Stimulated activated CD8-positive, alpha-beta memory T cell treated with anti-CD3 and anti-CD28 coated beads, Interleukin-12 subunit alpha, Interleukin-12 subunit beta, amount 100 ng/mL, for 4 hours (primary cell): Measurements from ENCODE around the gene TTLL10.
"Not testable (repeated sequence)": the region's sequence is repeated elsewhere in the genome, so short reads cannot be mapped to it uniquely, and the experiment has no call there.

ENCODE experiments used
- DNase-seq: peaks from one replicate; pipeline ENCODE4 v3.0.0-alpha.2; 2020; ENCODE audit warnings: low read depth

The TTLL10 gene

DNA sequence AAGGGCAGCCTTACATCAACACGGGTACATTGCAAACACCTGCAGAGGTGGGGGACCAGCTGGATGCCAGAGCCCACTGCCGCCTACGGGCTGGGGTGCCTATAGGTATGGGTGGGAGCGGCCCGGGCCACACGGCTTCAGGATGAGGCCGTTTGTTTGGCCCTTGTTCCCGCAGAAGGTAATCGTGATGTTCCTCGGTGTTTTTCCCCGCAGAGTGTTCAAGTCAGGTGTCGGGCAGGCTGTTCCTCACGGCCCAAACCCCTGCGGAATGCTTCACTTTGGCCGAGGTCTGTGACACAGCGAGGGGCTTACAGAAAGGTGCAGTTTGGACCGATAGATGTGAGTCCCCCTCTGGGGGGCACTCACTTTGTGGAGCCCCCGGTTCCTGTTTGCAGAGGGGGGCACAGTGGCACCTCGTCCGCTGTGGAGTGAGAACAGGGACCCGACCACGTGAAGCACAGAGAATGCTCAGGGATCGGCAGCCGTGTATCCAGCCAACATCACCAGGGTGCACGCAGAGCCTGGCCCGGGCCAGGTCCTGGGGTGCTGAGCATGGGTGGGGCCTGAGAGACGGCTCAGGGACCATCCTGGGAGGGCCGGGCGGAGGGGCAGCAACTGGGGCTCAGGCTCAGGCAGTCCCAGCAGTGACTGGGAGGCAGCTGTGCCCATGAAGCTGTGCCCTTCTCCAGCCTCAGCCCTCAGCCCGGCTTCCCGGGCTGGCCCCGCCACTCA is 453 bp upstream of the TTLL10 start:
- no peak for DNase-seq

DNA sequence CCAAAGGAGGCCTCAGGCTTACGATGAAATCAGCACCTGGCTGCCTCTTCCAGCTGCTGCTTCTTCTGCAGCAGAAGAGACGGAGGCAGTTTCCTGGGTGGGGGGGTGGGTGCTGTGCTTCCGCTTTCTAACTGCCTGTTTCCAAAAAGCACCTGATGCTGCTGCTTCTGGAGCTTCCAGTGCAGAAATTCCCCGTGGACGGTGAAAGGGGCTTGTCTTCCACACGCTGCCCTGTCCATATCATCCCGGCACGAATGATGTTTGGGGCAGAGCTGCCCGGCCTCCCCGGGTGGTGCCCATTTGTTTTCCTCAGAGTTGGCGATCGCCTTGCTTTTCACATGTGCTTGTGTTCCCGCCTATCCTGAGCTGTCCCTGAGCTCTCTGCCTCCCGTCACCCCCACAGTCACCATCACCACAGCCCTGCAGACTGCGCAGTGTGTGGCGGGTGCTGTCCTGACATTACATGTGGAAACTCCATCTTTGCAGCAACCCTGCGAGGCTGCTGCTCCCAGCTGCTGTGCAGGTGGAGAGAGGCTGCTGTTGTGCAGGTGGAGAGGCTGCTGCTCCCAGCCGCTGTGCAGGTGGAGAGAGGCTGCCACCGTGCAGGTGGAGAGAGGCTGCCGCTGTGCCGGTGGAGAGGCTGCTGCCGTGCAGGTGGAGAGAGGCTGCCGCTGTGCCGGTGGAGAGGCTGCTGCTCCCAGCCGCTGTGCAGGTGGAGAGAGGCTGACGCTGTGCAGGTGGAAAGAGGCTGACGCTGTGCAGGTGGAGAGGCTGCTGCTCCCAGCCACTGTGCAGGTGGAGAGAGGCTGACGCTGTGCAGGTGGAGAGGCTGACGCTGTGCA is 1.8 kb downstream of the TTLL10 start:
- DNase-seq, result no peak

DNA sequence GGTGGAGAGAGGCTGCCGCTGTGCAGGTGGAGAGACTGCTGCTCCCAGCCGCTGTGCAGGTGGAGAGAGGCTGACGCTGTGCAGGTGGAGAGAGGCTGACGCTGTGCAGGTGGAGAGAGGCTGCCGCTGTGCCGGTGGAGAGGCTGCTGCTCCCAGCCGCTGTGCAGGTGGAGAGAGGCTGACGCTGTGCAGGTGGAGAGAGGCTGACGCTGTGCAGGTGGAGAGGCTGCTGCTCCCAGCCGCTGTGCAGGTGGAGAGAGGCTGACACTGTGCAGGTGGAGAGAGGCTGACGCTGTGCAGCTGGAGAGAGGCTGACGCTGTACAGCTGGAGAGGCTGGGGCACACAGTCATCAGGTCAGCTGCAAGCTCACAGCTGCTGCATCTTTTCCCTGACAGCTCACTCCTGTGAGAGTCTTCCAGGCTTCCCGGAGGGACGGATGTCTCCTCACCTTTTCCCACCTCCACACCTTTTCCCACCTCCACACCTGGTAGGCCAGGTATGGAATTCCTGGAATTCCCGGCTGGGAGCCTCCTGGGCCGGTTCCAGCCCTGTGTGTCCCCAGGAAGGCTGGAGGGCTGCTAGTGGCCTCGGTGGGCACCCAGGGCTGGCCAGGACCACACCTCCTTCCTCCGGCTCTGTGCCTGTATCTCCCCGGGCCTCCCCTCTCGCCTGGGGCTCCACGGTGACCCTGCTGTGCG is 2.5 kb downstream of the TTLL10 start:
- DNase-seq, result not testable (repeated sequence)

DNA sequence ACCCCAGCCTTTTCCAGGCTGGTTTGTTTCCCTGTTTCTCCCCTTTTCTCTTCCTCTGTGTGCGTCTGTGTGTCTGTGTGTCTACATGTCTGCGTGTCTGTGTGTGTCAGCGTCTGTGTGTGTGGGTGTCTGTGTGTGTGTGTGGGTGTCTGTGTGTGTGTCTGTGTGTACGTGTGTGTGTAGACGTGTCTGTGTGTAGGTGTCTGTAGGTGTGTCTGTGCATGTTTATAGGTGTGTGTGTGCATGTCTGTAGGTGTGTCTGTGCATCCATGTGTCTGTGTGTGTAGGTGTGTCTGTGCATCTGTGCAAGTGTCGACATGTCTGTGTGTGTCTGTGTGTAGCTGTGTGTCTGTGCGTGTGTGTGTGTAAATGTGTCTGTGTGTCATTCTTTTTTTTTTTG is 3.3 kb downstream of the TTLL10 start:
- DNase-seq, result no peak

DNA sequence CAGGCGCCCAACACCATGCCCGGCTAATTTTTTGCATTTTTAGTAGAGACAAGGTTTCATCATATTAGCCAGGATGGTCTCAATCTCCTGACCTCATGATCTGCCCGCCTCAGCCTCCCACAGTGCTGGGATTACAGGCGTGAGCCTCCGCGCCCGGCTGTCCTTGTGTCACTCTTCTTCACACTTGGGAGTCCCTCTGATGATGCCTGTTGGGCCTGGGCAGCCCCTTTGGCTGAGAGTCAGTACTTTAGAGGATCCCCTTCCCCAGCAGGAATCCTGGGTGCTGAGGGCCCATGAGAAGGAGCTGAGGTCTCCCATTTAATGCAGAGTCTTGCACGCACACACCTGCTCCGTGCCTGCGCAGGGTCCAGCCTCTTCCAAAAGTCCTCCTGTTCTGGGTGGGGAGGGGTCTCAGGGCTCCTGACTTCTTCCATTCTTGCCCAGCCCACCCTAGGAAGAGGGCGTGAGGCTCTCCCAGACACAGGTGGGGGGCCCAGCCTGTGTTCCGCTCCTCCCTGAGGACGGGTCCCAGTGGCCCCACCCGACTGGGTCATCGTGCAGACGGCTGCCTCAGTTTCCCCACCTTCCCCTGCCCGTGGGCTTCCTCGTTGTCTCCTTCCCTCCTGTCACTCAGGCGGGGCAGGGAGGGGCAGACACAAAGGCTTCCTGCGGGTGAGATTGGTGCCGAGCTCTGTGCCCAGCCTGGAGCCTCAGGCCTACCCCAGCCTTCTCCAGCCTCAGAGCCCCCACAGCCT is 3.9 kb downstream of the TTLL10 start:
- DNase-seq, result no peak

DNA sequence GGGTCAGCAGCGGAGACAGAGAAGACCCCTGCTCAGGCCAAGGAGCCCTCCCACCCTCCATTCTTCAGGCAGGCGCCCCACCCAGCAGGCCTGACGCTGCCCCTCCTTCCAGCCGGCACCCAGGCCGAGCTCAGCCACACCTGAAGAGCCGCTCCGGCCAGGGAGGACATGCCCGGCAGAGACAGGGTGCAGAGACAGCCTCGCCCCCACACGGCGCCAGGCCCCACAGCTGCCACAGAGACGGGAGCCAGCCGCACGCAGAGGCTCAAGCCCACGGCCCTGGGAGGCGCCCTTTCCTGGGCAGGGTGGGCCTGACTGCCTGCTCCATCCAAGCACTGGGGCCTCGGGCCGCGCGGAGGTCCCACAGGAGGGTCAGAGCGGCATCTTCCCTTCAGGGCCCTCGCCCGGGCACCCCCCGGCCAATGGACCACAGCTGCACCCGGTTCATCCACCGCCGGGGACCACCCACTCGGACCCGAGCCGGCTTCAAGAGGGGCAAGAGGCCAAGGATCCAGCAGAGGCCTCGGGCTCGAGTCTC is 5.2 kb downstream of the TTLL10 start:
- no peak for DNase-seq

DNA sequence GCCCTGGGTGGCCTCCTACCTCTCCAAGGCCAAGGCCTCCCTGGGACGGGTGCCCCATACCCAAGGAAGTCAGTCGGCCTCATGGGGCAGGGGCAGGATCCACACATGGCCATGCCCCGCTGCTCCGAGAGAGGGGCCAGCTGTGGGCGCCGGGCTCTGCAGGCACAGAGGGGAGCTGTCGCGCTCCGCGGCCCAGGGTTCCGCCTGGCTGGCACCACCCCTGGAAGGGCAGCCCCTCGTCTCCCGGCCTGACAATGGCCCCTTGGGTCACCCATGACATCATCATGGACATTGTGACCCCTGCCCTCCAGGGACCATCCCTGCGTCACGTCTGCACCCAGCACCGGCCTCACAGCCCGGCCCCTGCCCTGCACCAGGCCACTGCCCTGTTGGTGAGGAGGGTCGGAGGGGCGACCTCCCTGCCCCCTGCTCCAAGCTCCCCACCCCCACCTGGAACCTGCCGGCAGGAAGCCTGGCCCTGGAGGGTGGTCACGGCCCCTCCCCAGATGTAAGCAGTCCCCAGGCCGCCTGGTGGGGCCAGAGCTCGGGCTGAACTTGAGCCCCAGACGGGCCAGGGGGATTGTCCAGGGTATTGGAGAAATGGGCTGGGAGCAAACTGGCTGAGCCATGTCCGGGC is 5.8 kb downstream of the TTLL10 start:
- no peak for DNase-seq

DNA sequence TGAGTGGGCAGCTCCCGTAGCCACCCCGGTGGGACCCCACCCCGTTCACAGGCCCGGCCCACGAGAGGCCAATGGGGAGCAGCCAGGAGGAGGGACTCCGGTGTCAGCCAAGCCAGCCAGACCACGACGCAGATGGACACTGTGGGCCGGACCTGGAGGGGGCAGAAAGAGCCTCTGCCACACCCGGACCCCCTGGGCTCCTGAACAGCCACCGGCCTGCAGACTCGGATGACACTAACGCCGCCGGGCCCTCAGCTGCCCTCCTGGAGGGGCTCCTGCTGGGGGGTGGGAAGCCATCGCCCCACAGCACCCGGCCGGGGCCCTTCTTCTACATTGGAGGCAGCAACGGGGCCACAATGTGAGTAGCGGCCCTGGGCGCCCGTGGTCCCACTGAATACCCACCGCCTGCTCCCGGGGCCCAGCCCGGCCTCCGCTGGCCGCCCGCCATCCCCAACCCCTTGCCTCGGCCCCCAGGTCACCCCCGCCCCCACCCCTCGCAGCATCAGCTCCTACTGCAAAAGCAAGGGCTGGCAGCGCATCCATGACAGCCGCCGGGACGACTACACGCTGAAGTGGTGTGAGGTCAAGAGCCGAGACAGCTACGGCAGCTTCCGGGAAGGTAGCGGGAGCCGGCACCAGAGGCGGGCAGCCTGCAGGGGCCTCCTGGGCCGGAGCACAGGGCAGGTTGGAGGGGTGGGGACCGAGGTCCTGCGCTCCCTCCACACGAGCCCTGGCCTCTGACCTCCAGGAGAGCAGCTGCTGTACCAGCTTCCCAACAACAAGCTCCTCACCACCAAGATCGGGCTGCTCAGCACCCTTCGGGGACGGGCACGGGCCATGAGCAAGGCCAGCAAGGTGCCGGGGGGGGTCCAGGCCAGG is 6.5 kb downstream of the TTLL10 start:
- DNase-seq, result no peak

DNA sequence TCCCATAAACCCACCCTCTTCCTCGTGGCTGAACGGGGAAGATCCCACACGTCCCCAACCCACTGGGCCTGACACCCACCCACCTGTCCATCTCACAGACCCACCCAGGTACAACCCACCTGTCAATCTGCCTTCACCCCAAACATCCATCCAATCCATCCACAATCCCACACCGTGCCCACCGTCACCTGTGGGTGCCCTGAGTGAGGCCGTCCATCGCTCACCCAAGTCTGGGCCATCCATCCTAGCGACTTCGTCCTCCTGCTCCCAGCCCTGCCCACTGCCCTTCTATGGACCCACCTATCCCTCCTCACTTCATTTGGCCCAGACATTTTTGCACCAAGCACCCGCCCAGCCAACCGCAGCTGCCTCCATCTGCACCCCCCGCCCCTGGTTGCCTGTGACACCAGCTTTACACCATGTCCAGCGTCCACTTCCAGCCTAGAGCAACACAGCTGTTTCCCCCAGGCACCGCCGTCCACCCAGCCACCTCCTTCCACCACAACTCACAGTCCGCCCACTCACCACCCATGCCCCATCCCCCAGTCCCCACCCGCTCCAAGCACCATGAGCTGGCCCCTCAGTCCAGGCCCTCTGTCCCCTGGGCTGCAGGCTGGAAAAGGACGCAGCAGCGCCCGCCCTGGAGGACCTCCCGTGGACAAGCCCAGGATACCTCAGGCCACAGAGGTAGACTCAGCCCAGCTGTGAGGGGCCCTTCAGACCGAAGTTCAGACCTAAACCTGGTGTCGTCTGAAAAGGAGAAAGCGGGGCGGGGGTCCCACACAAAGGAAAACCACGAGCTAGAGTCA is 7.7 kb downstream of the TTLL10 start:
- DNase-seq, result no peak

DNA sequence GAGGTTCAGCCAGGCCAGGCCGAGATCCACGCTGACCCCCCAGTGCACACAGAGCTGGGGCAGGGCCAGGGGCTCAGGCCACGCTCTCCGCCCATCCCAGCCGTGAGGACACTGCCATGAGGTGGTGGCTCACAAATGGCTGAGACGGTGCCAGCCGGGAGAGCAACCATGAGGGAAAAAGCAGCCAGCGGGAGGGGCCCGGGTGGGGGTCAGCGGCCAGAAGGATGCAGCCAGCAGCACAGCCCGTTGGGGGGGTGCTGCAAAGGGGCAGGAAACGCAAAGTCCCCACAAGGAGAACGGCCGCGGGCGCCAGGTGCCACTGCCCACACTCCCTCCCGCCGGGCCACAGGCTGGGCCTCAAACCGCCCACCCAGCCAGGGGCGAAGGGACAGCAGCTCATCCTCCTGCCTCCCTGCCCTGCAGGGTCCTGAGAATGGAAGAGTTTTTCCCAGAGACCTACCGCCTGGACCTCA is 8.3 kb downstream of the TTLL10 start:
- DNase-seq, result no peak

DNA sequence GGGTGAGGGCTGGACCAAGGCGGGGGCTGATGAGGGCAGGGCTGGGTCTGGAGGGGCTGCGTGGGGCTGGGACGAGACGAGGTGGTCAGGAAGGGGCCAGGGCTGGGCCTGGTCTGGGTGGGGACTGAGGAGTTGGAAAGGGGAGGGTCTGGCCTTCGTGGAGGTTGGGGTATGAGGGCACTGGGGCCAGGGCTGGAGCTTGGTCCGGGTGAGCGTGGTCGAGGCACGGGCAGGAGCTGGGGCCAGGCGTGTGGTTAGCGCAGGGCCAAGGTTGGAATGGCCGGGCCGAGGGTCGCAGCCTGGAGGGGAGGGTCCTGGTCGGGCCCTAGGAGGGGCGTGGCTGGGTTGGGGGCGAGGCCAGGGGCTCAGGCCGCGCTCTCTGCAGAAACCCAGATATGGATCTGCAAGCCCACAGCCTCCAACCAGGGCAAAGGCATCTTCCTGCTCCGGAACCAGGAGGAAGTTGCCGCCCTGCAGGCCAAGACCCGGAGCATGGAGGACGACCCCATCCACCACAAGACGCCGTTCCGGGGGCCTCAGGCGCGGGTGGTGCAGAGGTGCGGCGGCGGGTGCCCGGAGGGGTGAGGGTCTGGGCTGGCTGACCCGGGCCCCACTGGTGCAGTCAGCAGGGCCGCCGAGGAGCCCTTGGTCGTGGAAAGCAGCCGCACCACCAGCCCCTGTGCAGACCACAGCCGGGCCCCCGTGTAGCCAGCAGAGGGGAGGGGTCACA is 9.0 kb downstream of the TTLL10 start:
- DNase-seq, result no peak

DNA sequence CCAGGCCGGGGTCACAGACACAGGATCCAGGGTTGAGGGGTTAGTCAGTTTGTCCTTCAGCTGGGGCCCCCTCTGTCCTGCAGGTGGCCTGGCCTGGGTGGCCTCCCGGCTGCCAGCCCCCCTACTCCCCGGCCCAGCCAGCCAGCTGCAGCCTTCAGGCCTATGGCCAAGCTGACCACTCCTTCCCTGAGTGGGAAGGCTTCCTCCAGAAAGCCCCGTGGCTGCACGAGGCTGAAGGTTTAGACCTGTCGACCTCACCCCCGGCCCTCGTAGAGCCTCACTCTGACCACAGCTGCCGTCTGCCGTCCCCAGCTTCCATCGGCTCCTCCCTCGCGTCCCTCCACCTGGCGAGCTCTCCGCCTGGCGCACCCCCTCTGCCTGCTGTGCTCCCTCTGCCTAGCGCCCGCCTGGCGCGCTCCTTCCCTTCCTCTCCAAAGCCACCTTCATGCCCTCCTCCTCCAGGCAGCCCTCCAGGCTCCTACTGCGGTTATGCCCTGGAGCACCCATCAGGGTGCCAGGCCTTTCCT is 9.6 kb downstream of the TTLL10 start:
- DNase-seq, result no peak

DNA sequence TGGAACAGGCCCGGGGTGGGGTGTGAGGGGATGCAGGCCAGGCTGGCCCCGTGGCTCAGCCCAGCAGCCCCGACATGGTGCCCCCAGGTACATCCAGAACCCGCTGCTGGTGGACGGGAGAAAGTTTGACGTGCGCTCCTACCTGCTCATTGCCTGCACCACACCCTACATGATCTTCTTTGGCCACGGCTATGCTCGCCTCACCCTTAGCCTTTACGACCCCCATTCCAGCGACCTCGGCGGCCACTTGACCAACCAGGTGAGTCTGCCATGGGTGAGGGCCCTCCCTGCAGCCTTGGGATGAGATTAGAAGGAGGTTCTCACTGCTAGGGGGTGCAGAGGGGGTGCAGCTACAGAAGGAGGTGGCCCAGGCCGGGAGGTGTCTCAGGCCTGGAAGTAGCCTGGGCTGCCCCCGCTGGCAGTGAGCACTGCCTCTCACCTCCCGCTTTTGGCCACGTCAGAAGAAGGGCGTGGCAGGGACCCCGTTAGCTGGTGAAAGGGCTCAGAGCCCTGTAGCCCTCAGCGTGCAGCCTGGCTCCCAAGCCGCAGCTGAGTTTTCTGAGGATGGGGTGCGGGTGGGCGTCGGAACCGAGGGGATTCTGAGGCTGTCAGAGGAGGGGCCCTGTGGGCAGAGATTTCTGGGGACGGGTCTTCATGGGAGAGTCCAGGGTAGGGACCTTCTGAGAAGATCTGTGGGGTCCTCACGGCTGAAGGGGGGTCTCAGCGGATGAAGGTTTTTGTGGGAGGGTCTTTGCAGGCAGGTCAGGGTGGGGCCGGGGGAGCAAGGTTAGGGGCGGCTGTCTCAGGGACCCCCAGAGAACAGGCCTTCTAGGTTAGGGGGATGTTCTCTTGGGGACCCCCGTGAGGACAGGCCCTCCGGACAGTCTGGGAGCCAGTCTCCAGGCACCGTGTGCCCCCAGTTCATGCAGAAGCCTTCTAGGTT is 10.4 kb downstream of the TTLL10 start:
- no peak for DNase-seq

DNA sequence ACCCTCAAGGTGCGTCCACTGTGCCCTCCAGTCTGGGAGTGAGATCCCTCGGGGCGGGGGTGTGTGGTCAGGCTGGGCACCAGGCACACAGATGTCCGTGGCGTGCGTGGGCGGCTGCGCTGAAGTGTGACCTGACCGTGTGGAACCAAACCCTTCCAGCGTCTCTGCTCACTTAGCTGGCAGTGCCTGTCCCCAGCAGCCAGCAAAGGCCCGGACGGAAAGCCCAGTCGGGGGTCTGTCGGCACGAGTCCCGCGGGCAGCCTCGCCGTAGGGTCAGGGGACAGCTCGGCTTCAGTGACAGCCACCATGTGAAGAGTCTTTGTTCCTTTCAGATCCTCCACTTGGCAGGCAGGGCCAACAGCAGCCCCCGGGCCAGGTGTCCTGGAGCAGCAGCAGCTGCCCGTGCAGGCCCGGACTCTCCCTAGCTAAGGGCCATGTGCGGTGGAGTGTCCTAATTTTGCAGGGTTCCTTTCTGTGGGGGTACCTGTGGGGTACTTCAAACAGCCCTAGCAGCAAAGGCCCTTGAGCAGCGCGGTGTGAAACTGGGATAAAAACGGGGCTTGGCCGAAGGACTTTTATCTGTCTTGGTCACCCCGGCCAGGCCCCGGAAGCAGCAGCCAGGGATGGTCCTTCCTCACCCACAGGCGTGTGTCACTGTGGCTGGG is 11.6 kb downstream of the TTLL10 start:
- DNase-seq, result no peak

DNA sequence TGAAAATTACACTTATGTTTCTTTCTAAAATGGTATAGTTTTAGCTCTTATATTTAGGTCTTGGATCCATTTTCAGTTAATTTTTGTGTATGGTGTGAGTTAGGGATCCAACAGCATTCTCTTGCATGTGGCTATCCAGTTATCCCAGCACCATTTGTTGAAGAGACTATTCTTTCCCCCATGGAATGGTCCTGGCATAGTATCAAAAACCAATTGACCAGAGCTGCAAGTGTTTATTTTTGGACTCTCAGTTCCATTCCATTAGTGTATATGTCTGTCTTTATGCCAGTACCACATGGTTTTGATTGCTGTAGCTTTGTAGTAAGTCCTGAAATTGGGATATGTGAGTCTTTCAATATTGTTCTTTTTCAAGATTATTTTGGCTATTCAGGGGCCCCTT is 14.3 kb downstream of the TTLL10 start:
- no peak for DNase-seq

DNA sequence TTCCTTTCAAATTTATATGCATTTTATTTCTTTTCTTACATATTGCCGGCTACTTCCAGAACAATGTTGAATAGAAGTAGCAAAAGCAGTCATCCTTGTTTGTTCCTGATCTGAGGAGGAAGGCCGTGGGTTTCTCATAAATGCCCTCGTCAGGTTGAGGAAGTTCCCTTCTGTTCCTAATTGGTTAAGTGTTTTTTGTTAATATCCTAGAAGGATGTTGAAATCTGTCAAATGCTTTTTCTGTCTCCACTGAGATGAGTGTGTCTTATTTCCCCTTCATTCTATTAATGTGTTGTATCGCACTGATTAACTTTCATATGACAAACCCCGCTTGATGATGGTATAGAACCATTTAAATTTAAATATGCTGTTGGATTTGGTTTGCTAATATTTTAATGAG is 15.4 kb downstream of the TTLL10 start:
- DNase-seq, result no peak

DNA sequence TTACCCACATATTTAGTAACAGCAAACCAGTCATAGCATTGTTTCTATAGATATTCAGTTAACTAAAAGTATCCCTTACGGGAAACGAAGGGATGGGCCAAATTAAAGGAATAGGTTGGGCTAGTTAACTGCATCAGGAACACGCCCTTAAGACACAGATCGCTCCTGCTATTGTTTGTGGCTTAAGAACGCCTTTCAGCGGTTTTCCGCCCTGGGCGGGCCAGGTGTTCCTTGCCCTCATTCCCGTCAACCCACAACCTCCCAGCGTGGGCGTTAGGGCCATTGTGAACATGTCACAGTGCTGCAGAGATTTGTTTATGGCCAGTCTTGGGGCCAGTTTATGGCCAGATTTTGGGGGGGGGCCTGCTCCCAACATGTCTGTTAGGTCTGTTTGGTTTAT is 18.1 kb downstream of the TTLL10 start:
- DNase-seq, result no peak
